HG03457 (cell line): ENCODE measurements around the gene ZNF564.
"Not testable (repeated sequence)": the region's sequence is repeated elsewhere in the genome, so short reads cannot be mapped to it uniquely, and the experiment has no call there.

ENCODE experiments used
- ATAC-seq: cut with Tn5 transposase; IDR thresholded peaks from one replicate; pipeline ENCODE4 v1.9.1; 2021; ENCODE audit warnings: moderate number of reproducible peaks; ENCODE audit not compliant: unreplicated experiment

The ZNF564 gene

GRCh38 chr19:12513531-12514061 is 37.7 kb downstream of the ZNF564 start:
- ATAC-seq: no peak

- no peak for ATAC-seq
Observed at GRCh38 chr19:12497032-12497431, 54.2 kb downstream of the ZNF564 start.

GRCh38 chr19:12496480-12496879 is 54.8 kb downstream of the ZNF564 start:
- no peak for ATAC-seq

- peak; percentile 71 for ATAC-seq
Observed at GRCh38 chr19:12495002-12495802, 56.1 kb downstream of the ZNF564 start.

GRCh38 chr19:12494260-12494860 is 56.9 kb downstream of the ZNF564 start:
- ATAC-seq: no peak

- not testable (repeated sequence) for ATAC-seq
Observed at GRCh38 chr19:12486265-12486783, 65.0 kb downstream of the ZNF564 start.

- ATAC-seq: no peak
Observed at GRCh38 chr19:12485571-12485970, 65.7 kb downstream of the ZNF564 start.

GRCh38 chr19:12485052-12485416 is 66.2 kb downstream of the ZNF564 start:
- no peak for ATAC-seq

- ATAC-seq: no peak
Observed at GRCh38 chr19:12484371-12485051, 66.8 kb downstream of the ZNF564 start, which contains the start of gene ZNF709. TSS of gene ZNF709 (minus strand) at chr19:12484816. CDS start at chr19:12484657, 159 bp downstream.

- ATAC-seq: no peak
Observed at GRCh38 chr19:12484011-12484370, 67.3 kb downstream of the ZNF564 start.

GRCh38 chr19:12482509-12482886 is 68.8 kb downstream of the ZNF564 start:
- ATAC-seq: no peak

GRCh38 chr19:12481781-12482508 is 69.3 kb downstream of the ZNF564 start:
- no peak for ATAC-seq

GRCh38 chr19:12478234-12478941 is 72.9 kb downstream of the ZNF564 start:
- ATAC-seq: no peak
